ENCODE measurements around the gene STARD3NL.
A peak's percentile ranks its signal among the peaks of the same experiment; 100 is the strongest.

Gene STARD3NL

GRCh38 chr7:38207843-38208242 is 29.8 kb downstream of the STARD3NL start:
- no peak for DNase-seq (ENCODE audit: low read depth)
- H3K4me3 ChIP-seq (ENCODE audit: low read length): no peak overlapping the region
- TF ChIP-seq CTCF (conservative IDR thresholded peaks at IDR 0.05; ENCODE audit: low read length): no peak

DNA sequence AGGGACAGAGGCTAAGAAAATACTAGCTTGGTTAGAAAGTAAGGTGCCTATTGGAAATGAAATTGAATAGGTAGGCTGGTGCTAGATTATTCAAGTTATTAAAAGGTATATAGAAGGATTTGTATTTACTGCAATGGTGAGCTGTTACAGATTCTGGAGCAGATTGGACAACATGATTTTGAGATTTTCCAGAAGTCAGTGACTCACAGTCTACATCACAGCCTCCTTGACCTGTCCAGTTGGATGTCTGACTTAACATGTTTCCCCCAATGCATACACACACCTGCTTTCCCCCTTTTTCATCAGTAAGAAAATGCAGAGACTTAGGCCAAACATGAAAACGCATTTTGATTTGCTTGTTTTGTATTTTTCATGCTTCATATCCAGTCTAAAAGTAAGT is 33.4 kb downstream of the STARD3NL start:
- no peak for DNase-seq (ENCODE audit: low read depth)

GRCh38 chr7:38211940-38212339 is 33.9 kb downstream of the STARD3NL start:
- H3K4me3 ChIP-seq (ENCODE audit: low read length): no peak overlapping the region
- no peak for TF ChIP-seq CTCF (conservative IDR thresholded peaks at IDR 0.05; ENCODE audit: low read length)
- DNase-seq (ENCODE audit: low read depth): peak; percentile 58

More for the DNA sequence above, 33.4 kb downstream of the STARD3NL start:
- no peak overlapping the region for H3K4me3 ChIP-seq (ENCODE audit: low read length)
- no peak for TF ChIP-seq CTCF (conservative IDR thresholded peaks at IDR 0.05; ENCODE audit: low read length)

- no peak overlapping the region for H3K4me3 ChIP-seq (ENCODE audit: low read length)
- no peak for TF ChIP-seq CTCF (conservative IDR thresholded peaks at IDR 0.05; ENCODE audit: low read length)
- DNase-seq (ENCODE audit: low read depth): no peak
Measured at GRCh38 chr7:38215115-38215514, 37.1 kb downstream of the STARD3NL start.

GRCh38 chr7:38215735-38216670 is 38.0 kb downstream of the STARD3NL start:
- DNase-seq (ENCODE audit: low read depth): peak; percentile 87
- TF ChIP-seq CTCF (conservative IDR thresholded peaks at IDR 0.05; ENCODE audit: low read length): peak; percentile 95
- H3K4me3 ChIP-seq (ENCODE audit: low read length): no peak overlapping the region

DNA sequence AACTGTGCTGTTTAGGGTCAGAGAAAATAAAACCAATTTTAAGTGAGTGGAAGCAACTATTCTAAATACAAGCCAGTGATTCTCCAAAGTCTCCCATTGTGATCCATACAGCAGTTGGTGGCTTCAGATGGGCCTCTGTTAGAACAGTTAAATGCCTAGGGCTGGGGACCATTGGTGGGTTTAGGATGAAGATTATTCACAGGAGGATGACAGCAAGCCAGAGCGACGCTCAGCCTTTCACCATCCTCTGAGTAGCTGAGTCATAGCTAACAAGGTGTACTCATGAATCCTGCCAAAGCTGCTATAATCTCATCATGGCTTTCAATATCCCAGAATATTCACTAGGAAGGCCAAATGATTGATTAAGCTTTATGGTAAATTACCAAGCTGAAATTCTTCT is 39.6 kb downstream of the STARD3NL start:
- no peak for TF ChIP-seq CTCF (conservative IDR thresholded peaks at IDR 0.05; ENCODE audit: low read length)
- no peak for DNase-seq (ENCODE audit: low read depth)
- H3K4me3 ChIP-seq (ENCODE audit: low read length): no peak overlapping the region

GRCh38 chr7:38220452-38220851 is 42.4 kb downstream of the STARD3NL start:
- DNase-seq (ENCODE audit: low read depth): no peak
- H3K4me3 ChIP-seq (ENCODE audit: low read length): no peak overlapping the region
- TF ChIP-seq CTCF (conservative IDR thresholded peaks at IDR 0.05; ENCODE audit: low read length): no peak

All from AG10803 (cell line).